DMS114 treated with DMSO at 0.1 percent for 48 hours (cell line): ENCODE results near the gene IGF1R.

Experiments
- DNase-seq: peaks from one replicate; lab custom pipeline; 2025; ENCODE audit not compliant: unreplicated experiment; lab: John Stamatoyannopoulos, UW

IGF1R gene

DNA sequence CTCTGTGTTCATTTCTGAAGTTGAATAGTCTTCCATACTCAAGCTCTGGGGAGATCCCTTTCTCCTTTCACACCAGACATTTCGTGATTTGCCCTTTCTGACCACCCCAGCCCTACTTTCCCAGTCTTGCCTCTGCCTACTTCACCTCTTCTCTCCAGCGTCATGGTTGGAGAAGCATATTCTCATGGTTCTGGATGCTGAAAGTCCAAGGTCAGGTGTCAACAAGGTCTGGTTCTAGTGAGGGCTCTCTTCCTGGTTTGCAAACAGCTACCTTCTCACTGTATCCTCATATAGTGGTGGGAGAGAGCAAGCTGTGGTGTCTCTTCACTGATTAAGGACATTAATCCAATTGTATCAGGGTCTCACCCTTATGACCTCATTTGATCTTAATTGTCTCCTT is 169.4 kb downstream of the IGF1R start:
- DNase-seq, result no peak

DNA sequence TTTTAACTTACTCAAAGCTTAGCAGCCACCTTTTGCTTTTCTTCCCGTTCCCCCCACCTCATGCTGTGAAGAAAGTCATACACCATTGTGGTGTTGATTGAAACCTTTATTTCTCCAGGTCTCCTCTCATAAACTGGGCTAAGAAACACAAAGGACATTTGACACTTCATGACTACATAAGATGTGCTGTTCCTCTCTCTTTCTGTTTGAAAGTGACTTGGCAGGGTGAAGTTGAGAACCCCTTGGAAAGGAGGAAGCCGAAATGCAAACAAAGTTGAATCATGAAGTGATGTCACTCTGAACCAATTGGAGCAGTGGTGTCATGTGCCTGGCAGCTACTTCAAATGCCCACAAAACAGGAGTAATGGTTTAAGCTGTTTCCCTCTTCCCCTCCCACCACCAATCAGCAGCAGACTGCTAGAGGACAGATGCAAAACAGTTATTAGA is 174.7 kb downstream of the IGF1R start:
- no peak for DNase-seq

DNA sequence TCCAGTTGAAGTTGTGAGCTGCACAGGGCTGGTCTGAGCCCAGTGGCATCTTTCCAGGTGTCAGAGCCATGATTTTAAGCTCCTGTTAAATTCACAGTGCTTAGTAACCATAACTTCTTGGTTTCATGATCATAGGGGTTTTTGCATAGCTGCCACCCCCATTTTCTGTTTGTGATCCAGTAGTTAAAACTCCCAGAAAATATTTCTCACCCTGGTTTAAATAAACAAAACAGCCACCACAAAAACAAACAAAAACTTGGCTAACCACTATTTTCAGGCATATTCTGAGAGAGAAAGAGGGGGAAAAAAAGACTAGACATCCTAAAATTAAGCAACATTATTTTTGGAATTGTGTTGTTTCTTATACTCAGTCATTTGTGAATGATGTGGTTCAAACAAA is 175.3 kb downstream of the IGF1R start:
- DNase-seq, result no peak

DNA sequence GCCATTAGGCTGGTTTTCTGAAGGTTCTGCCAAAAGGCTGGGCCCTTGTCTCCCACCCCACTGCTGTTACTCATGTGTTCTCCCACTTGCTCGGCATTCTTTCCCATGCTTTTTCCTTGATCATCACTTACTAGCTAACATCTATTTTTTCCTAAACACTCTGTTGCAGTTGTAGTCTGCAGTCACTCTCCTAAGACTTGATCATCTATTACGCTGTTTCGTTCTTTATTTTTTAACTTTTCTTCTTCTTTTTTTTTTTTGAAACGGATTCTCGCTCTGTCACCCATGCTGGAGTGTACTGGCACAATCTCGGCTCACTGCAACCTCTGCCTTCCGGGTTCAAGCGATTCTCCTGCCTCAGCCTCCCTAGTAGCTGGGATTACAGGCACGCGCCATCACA is 176.3 kb downstream of the IGF1R start:
- no peak for DNase-seq

DNA sequence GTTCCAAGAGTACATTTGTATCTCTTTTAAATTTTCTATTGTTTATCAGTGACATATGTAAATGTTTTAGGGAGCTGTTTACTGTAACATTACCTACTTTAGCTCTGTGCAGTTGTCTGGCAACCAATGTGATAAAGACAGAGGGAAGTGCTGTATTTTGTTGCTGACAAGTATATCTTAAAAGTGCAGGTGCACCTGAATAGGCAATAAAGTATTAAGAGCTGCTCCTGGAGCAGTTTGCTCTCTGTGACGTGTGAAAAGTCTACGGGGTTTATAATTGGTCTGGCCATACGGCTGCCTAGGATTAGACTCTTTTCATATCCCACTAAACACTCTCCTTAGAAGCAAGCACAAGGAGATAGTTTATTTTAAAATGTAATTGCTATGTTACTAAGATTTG is 178.3 kb downstream of the IGF1R start:
- DNase-seq, result no peak

DNA sequence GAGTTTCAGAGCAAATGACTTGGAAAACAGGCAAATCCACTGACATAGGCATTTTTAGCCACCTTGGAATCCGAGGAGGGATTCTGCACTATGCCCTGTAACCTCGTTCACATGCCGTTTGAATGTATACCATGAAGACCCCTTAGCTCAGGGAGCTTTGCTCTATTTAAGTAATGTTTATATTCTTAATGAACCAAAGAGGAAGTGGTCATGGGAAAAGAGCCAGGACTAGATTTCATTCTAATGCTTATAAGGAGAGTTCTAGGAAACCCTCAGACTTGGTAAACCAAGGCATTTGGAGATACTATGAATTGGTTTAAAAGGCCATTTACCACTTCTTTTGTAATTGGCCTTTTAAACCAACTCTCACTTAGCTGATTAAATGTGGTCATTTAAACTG is 178.9 kb downstream of the IGF1R start:
- no peak for DNase-seq

DNA sequence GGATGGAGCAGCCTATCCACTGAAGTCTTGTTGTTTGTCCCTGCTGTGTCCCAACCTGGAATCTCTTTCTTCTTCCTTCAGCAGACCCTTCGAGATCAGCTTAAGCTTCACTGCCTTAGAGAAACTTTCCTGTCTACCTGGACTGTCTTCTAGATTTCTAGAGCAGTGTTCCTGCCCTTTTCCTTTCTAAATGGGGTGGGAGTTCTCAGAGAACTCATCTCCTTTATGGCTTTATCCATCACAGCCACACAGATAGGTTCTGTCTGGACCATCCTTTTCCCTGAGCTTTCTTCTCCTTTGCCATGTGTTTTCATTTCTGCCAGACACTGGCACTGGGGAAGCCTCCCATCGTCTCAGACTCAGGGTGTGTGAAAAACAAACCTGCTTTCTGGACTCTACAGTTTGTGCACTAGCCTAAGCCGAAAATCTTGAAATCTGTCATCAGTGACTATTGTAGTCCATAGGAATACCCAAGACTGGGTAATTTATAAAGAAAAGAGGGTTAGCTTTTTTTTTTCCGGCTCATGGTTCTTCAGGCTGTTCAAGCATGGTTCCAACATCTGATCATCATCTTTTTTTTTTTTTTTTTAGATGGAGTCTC is 181.8 kb downstream of the IGF1R start:
- no peak for DNase-seq

DNA sequence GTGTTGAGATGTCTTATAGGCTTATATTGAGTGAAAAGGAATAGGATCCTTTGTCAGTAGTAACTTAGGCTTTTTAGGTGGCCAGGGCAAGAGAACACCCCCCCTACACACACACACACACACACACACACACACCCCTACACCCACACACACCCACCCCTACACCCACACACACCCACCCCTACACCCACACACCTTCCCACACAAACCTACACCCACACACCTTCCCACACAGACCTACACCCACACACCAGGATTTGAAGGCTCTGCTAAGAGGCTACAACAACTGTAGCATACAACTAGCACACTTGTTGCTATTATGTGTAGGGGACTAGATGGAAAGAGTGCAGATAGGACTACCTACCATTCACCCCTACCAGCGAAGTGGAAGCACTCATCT is 186.6 kb downstream of the IGF1R start:
- DNase-seq, result no peak

DNA sequence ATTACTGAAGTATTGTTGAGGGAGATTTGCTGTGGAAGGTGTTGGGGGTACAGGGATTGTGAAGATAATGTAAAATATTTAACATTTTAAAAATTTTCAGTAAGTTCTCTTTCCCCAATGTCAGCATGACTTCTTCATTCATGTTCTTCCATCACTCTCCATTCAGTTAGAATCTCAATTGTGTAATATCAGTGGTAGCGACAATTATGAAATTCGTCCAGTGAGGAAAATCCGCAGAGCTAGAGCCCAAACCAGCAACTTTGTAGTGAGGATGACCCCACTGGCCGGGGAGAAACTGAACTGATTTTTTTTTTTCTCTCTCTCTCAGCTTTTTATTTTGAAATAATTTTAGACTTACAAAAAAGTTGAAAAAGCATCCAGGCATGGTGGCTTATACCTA is 187.5 kb downstream of the IGF1R start:
- no peak for DNase-seq

DNA sequence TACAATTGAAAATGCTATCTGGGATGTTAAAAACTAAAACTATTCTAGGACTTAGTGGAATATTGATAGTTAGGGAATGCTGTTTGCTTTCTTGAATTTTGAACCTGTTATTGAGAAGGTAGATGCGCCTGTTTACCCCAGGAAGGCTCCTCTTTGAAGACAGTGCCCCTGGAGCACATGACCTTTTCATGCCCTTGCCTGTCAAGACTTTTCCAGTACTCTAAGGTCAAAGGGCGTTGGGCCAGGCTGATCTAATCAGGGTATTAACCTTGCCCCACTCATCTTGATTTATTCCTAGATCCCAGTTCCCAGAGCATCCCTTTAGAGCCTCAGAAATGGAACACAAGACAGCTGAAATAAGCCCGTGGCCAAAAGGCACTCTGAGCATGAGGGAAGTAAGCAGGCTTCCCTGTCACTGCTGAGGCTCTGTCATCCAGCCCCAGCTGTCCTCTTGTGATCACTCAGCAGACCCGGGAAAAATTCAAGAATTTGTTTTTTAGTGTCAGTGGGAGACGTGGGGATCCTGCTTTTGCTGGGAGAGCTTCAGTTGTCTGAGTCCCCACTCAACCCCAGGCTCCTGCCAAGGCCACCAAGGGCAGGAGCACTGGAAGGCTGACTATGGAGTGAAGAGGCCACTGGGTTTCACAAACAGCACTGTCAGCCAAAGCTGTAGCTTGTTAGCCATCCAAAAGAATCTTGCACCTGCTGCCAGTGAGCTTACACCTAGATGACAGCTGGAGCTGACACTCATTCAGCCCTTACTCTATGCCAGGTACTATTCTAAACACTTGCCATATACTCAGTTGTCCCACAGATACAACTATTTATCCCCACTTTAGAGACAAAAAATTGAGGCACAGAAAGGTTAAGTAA is 190.3 kb downstream of the IGF1R start:
- no peak for DNase-seq

DNA sequence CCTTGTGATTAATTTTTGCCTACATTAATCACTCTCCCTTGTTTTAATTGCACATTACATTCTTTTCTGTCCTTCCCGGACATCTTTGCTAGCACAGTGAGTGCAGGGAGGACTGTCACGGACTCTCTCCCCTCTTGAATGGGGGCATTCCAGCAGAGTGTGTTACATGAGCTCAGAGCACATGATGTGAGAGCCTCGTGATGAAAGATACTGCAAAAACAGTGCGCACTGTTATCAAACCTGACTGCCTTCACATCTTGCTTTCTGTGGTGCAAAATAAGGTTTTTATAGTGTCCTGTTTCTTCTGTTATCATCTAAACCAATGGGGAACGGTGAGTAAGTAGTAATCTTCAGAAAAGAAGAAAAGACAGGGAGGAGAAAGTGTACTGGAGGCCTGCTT is 191.7 kb downstream of the IGF1R start:
- DNase-seq, result no peak

DNA sequence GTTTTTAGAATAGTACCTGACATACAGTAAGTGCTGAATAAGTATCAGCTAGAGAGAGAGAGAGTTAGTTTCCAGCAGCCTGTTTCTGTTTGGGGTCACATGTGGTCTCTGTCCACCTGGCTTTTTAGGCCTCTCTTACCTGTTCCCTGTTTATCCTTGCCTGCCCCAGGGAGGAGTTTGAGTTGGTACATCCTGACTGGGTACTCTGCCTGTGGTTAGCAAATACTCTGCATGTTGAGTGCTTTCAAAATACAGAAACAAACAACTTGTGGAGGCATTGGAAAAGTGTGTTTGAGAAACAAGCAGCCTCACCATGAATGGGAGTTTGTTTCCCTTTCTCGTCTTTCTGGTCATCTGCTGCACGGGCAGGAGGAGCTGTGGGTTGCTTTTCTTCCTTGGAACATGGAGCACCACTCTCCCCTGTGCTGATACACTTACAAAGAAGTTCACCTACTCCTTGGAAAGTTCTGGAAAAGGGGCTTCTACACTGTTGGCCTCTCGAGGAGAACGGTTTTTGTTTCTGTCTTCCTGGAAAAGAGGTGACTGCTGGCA is 193.2 kb downstream of the IGF1R start:
- DNase-seq, result no peak

DNA sequence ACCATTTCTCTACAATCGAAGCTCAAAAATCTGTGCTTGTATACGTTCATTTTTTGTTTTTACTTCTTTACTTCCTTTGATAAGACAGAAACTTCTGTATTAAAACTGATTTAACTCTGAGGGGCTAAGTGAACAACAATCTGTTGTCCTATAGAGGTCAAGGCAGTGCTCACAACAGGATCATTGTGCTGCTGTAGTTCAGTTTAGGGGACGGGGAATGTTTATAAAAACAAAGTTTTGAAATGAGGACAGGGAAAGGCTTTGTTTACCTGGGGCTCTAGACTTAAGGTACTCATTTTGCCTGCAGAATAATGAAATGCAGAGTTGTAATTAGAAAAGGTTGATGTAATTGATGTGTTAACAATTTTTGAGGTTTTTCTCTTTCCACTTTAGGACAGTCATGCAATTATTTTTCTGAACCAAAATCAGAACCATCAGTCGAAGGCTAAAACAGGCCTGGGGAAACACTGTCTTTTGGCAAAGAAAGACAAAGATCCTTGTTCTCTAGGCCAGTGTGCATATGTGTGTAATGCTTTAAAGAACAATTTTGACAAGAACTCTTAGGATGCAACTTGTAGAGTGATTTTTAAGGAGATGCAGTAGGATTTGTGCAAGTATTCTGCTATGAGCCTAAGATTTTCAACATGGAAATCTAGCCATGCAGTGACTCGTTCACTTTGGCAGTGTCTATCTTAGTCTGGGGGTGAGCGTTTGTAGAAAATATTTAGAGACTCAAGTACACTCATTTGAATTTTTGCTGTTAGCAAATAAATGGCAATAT is 194.0 kb downstream of the IGF1R start:
- no peak for DNase-seq

DNA sequence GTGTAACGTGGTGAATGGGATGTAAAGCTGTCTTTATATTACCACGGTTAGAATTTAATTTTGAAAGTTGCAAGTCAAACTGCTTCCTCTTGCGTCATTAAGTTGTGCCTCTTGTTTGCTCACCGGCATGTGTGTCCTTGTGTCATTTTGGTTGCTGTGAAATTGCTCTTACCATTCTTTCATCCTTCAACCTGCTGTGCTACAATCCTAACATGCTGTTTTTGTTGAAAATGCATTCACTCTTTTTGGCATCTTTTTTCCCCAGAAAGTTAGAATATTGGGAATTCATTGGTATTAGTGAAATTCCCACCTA is 194.6 kb downstream of the IGF1R start:
- no peak for DNase-seq

DNA sequence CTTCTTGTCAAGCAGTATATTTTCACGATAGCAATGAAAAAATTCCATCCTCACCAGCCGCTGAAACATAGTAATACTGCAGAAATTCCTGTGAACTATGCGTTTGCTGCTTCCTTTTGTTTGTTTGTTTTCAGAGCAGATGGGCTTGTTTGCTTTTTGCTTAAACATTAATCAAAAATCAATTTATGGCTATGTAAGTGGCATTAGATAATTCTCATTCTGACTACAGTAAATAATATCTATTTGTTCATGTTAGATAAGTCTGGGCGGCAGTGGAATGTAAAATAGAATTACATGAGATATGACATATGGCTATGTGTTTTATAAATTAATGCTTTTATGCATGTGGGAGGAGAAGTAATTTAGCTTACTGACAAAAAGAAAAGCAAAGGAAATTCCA is 195.5 kb downstream of the IGF1R start:
- DNase-seq, result no peak

DNA sequence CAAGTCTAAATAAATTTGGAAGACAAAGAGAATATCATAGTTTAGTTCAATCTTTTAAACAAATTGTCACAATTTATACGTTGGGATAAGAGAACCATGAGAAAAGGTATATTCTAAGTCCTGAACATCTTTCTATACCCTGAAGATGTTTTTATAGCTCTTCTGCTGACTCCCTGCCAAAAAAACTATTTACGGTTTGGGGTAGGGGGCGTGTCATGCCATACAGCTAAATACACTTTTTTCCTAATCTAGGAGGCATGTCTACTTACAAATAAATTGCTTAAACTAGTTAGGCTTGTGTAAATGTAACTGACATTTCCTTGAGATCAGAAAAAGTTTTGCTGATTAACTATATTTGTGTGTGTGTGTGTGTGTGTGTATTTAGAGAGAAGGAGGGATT is 195.9 kb downstream of the IGF1R start:
- DNase-seq, result no peak

DNA sequence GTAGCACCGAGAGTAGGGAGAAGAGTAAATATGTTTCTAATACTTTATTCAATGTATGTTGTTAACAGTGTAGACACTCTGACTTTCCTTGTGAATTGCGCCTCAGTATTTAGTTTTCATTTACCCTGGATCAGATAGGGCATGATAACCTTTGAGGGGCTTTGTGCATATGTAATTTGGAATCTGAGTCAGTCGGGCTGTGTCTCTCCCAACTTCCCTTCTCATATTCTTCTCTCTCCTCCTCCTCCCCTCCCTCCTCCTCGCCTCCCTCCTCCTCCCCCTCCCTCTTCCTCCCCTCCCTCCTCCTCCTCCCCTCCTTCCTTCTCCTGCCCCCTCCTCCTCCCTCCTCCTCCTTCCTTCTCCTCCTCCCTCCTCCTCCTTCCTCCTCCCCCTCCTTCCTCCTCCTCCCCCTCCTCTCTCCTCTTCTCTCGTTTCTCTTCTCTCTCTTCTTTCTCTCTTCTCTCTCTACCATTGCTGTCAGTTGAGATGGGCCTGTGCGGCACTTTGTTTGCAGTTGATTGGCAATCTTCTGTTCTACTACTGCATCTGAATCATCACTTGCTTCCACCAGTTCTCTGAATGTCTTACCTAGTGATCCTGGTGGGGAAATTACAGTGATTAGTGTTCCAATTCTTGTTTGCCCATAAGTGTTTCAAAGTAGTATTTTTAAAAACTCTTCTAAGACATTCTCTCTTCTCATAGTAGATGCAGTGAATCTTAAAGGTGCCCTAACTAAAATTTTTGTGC is 197.0 kb downstream of the IGF1R start:
- DNase-seq, result no peak

DNA sequence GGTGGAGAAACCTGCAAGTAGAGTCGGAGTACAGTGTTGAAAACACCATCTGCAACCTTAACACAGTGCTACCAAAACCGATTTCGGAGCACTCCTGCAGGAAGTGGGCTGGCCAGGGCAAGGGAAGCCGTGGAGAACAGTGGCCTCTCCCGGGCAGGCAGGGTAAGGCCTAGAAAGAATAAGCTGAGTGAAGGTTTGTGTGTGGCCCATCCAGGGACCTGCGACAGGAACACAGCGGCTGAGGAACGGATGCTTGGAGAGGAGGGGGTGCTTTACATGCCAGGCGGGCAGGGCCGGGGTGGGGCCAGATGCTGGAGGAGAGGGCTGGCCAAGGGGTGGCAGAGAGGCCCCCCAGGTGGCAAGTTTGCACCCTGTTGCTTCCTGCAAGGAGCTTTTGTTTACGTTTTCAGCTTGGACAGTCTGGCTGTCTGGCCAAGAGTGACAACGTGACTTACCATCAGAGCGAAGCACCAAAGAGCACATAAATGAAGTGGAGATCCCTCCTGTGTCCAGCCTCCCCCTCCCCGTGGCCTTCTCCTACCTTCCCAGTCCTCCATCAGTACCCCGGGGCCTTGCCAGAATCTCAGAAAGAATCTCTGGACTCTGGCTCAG is 202.7 kb downstream of the IGF1R start:
- peak; percentile 83 for DNase-seq

DNA sequence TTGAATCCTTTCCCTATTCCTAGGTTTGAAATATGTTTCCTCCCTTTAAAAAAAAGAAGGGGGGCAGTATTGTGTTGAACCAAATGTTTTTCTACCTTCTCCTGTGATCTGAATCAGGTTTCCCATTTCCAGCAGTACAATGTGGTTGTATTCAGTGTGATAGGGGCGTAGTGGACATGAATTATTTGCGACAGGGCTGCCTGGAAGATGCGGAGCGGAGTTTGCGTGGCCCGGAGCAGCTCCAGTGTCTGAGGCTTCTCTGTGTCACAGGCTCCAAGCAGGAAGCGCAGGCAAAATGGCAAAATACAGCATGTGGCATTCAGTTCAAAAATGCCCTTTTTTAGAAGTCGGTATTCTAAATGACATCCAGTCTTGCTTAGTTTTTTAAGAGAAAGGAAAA is 204.8 kb downstream of the IGF1R start:
- peak; percentile 87 for DNase-seq

DNA sequence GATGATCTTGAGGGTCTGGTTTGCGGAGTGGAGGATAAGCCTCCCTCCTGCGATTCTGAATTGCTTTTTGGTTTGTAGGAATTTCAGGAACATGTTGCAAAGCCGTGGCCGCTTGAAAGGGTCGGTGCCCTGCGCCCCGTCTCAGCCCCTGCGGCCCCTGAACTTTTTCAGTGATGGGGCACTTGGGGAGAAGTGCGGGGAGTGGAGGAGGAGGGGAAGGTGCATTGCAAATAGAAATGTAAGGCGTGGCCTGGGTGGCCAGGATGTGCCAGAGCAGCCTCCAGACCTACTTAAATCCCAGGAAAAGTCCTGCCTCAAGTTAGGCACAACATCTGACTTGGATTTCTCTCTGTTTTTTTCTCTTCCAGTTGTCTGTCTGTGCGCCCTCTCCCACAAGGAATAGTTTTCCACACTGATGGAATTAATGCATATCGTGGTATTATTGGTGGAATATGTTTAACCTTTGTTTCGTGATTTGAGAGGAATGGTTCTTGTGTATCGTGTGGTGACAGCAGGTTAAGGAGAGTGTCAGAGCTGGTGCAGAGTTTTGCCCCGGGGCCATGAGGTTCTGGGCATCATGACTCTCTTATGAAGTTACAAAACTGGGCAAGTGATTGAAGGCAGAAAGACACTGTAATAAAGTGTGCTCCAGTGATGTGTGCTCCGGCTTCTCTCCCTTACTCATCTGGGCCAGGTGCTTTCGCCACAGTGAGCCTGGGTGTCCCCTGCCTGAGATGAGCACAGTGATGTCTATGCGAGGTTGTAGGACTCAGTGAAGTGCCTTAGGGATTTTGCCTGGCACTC is 205.5 kb downstream of the IGF1R start:
- no peak for DNase-seq
